ENCODE results near the gene TCF7.

The TCF7 gene

DNA sequence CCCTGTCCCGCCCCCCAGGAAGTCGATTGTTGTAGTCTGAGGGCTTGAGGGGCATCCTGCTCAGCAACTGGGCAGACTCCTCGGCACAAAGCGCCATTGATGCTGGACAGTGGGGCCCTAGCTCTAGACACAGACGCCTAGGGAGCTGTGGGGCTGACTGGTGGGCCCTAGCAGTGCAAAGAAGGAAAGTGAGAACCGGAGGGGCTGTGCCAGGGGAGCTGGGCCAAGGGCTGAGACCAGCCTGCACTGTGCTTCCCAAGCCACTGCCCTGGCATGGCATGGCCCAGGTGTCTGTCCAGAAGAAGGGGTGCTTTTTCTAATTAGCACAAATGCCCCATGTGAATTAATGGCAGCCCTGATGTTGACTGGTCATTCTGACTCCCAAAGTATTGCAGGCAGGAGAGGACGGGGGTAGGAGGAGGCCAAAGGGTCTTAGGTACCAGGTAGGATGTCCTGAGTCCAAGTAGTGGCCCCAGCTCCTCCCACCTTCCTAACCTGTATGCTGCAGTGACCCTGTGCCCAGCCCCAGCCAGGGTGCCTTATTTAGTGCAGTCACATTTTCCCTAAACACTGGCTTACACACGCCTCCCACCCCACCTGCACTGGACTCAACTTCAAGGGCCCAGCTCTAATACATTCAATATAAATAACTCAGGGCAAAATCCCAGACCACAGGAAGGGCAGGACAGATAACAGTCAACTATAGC, 15.9 kb downstream of the TCF7 start:
- H3K36me3 Mint-ChIP-seq, result peaks cover 5% of the 10 kb centered on the region
- peak overlapping the region; percentile 94 for H3K4me3 Mint-ChIP-seq
- no peaks in the 10 kb centered on the region for H3K27me3 Mint-ChIP-seq
- H3K4me1 Mint-ChIP-seq, result peaks cover 99% of the 10 kb centered on the region
- no peaks in the 10 kb centered on the region for H3K9me3 Mint-ChIP-seq
- H3K27ac Mint-ChIP-seq, result peak overlapping the region; percentile 83

DNA sequence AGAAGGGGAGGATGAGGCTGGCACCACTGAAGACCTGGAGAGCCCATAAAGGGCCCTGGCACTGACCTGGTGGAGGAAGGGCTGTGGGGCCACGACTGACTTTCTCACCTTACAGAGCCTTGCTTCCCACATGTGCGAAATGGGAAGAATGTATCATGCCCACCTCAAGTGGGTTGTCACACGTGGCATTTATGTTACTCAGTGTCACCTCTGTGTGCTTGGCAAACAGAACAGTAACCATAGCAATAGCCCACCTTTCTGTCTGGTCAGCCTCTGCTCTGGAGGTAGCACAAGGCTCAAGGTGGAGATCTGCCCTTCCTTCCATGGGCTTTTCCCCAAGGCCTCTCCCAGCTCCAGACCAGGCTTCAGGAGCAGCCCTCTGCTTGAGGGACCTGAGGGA, 16.7 kb downstream of the TCF7 start:
- Mint-ChIP-seq H3K4me1 (peaks cover 99% of the 10 kb centered on the region), H3K27me3 (no peaks in the 10 kb centered on the region), H3K36me3 (peaks cover 11% of the 10 kb centered on the region), H3K4me3 (peak overlapping the region; percentile 94), H3K9me3 (no peaks in the 10 kb centered on the region), H3K27ac (peak overlapping the region; percentile 83)

DNA sequence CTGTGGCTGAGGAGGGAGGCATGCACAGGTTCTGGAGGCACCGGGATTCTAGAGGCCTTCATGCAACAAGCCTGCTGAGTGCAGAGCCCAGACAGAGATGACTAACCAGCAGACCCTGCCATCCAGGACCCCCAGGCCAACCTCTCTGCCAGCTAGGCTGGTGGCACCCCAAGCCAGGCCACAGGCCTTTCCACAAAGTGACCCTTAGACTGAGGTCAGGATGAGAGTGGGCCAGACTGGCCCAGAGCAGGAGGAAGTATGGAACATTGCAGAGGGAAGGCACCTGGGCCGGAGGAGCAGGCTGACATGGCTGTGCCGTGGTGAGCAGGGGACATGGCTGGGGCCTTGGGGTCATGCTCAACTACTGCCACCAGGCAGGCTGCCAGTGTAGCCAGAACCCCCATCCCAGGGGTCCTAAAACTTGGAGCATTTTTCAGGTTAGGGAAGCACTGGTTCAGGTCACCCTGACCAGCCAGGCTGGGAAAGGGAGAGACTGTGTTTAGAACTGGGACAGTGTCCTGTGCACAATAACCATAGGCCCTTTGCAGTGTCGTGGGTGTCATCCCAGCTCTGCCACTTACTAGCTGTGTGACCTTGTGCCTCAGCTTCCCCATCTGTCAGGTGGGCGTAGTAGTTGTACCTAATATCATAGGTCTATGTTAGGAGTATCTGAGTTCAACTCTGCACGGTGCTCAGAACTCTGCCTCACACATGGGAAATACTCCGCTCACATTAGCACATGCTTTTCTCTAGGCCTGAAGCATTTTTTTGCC, 17.3 kb downstream of the TCF7 start:
- Mint-ChIP-seq H3K27me3 (no peaks in the 10 kb centered on the region), H3K27ac (peak overlapping the region; percentile 83), H3K4me3 (peak overlapping the region; percentile 94), H3K9me3 (no peaks in the 10 kb centered on the region), H3K36me3 (peaks cover 11% of the 10 kb centered on the region), H3K4me1 (peaks cover 99% of the 10 kb centered on the region)

DNA sequence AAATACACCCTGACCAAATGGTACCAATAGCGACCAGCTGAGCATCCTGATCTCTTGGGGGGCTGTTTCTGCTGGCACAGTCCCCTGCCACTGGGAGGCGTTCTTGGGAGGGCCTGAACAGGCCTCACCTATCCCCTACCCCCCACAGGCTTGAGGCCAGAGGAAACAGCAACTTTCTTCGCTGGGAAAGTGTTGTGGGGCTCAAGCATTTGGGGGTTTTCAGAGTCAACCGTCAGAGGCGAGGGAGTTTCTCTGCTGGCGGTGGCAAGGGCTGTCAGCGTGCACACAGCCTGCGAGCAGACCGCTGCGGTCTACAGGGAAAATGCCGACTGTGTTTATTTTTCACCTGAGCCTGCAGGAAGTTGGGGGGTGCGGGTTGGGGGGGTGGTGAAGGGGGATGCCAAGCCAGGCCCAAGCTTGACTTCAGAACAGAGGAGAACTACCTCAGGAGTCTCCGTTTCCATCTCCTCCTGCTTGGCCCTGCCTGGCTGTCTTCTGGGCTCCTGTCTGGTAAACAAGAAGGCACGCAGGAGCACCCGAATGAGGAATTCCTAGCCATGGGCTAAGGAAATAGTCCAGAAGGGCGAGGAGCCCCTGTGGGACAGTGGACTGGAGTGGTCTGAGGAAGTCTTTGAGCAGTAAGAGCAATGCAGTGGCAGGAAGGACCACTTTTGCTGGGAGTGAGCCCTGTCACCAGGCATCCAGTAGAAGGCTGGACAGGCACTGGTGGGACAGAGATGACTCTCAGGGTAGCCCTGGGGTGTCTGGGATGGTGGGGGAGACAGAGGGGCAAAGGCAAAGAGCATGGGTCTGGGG, 18.1 kb downstream of the TCF7 start:
- peaks cover 99% of the 10 kb centered on the region for H3K4me1 Mint-ChIP-seq
- peak overlapping the region; percentile 83 for H3K27ac Mint-ChIP-seq
- no peaks in the 10 kb centered on the region for H3K27me3 Mint-ChIP-seq
- peaks cover 11% of the 10 kb centered on the region for H3K36me3 Mint-ChIP-seq
- no peaks in the 10 kb centered on the region for H3K9me3 Mint-ChIP-seq
- H3K4me3 Mint-ChIP-seq, result peak overlapping the region; percentile 94

- peak overlapping the region; percentile 94 for H3K4me3 Mint-ChIP-seq
Observed at GRCh38 chr5:134133188-134133994, 18.9 kb downstream of the TCF7 start.

GRCh38 chr5:134133995-134134541, 19.6 kb downstream of the TCF7 start:
- H3K36me3 Mint-ChIP-seq, result peaks cover 11% of the 10 kb centered on the region
- no peaks in the 10 kb centered on the region for H3K27me3 Mint-ChIP-seq
- H3K27ac Mint-ChIP-seq, result no peak overlapping the region
- peak overlapping the region; percentile 66 for H3K4me3 Mint-ChIP-seq
- H3K4me1 Mint-ChIP-seq, result peaks cover 96% of the 10 kb centered on the region
- no peaks in the 10 kb centered on the region for H3K9me3 Mint-ChIP-seq

More at GRCh38 chr5:134133188-134133994, 18.9 kb downstream of the TCF7 start:
- Mint-ChIP-seq H3K4me1 (peaks cover 96% of the 10 kb centered on the region), H3K9me3 (no peaks in the 10 kb centered on the region), H3K27ac (peak overlapping the region; percentile 83), H3K27me3 (no peaks in the 10 kb centered on the region), H3K36me3 (peaks cover 11% of the 10 kb centered on the region)

- peaks cover 13% of the 10 kb centered on the region for H3K36me3 Mint-ChIP-seq
- no peaks in the 10 kb centered on the region for H3K9me3 Mint-ChIP-seq
- peaks cover 96% of the 10 kb centered on the region for H3K4me1 Mint-ChIP-seq
- H3K27ac Mint-ChIP-seq, result peak overlapping the region; percentile 89
- no peaks in the 10 kb centered on the region for H3K27me3 Mint-ChIP-seq
- H3K4me3 Mint-ChIP-seq, result peak overlapping the region; percentile 60
Observed at GRCh38 chr5:134135091-134135655, 20.7 kb downstream of the TCF7 start.

GRCh38 chr5:134136221-134136631, 21.7 kb downstream of the TCF7 start:
- peak overlapping the region; percentile 60 for H3K4me3 Mint-ChIP-seq
- H3K27ac Mint-ChIP-seq, result peak overlapping the region; percentile 89
- H3K36me3 Mint-ChIP-seq, result peaks cover 13% of the 10 kb centered on the region
- peaks cover 96% of the 10 kb centered on the region for H3K4me1 Mint-ChIP-seq
- no peaks in the 10 kb centered on the region for H3K9me3 Mint-ChIP-seq
- H3K27me3 Mint-ChIP-seq, result no peaks in the 10 kb centered on the region

GRCh38 chr5:134136771-134137170, 22.3 kb downstream of the TCF7 start:
- no peaks in the 10 kb centered on the region for H3K9me3 Mint-ChIP-seq
- peaks cover 96% of the 10 kb centered on the region for H3K4me1 Mint-ChIP-seq
- peak overlapping the region; percentile 55 for H3K27ac Mint-ChIP-seq
- no peaks in the 10 kb centered on the region for H3K27me3 Mint-ChIP-seq
- H3K36me3 Mint-ChIP-seq, result peaks cover 18% of the 10 kb centered on the region
- H3K4me3 Mint-ChIP-seq, result peak overlapping the region; percentile 42

DNA sequence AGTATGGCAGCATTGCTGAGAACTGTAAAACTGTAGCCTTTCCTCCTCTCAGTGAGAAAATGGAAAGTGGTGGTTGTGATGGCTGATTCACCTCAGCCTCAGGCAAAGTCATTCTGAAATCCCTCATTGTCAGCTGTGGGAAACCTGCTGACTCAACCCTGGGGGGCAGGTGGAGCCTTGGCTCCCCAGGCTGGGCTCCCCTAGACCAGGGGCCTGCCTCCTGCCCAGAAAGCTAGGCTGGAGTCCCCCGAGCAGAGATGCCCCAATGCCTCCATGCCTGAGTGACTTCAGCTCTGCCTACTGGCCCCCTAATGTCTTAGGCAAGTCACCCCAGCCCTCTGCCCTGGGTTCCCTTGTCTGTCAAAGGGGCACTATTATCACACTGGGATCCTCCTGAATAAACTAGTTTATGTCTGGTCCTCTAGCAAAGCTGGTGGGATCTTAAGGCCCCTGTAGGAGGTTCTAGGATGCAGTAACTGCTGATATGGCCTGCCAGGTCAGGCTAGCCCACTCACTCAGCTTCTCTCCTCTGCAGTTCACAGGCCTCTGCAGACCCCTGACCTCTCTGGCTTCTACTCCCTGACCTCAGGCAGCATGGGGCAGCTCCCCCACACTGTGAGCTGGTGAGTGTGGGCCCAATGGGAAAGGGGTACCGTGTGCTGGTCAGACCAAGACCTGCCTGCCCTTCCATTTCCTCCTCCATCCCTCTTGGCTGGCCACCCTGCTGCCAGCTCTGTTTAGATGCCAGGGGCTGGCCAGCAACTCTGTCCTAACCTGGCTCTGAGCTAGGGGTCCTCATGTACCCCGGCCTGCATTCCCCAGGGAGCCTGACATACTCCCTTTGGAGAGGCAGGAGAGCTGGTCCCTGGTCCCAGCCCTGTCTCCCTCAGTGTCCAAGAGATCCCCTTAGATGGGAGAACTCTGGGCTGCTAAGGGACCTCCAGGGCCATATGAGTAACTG, 24.2 kb downstream of the TCF7 start:
- Mint-ChIP-seq H3K27me3 (no peaks in the 10 kb centered on the region), H3K27ac (peak overlapping the region; percentile 84), H3K36me3 (peaks cover 18% of the 10 kb centered on the region), H3K9me3 (no peaks in the 10 kb centered on the region), H3K4me3 (peak overlapping the region; percentile 23), H3K4me1 (peaks cover 83% of the 10 kb centered on the region)

GRCh38 chr5:134139377-134139851, 24.9 kb downstream of the TCF7 start:
- Mint-ChIP-seq H3K27ac (peak overlapping the region; percentile 70), H3K27me3 (no peaks in the 10 kb centered on the region), H3K4me1 (peaks cover 77% of the 10 kb centered on the region), H3K9me3 (no peaks in the 10 kb centered on the region), H3K4me3 (no peak overlapping the region), H3K36me3 (peaks cover 18% of the 10 kb centered on the region)

DNA sequence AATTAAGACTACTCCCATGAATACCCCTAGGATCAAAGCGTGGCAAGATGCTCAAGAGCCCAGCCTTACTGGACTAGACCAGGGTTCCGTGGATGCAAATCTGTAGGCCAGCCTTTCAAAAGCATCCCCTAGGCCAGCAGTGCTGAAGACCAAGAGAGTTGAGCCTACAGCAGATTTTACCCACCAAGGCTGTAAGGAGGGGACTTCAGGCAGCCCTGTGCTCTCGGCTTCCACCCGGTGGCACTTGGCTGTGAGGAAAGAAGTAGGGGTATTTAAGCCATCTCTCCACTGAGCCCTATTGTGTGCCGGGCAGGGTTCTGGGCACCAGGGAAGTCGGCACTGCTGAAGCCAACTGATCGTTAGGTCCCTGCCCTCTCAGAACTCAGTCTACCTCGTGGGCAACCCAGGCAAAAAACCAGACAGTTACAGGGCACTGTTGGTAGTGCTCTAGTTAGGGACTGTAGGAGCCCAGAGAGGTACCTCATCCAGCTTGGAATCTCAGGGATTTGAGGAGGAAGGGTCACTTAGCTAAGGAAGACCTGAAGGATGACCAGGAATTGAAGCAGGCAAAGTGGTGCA, 25.5 kb downstream of the TCF7 start:
- no peak overlapping the region for H3K4me3 Mint-ChIP-seq

GRCh38 chr5:134140530-134141201, 26.2 kb downstream of the TCF7 start:
- no peaks in the 10 kb centered on the region for H3K27me3 Mint-ChIP-seq
- no peak overlapping the region for H3K4me3 Mint-ChIP-seq
- H3K9me3 Mint-ChIP-seq, result no peaks in the 10 kb centered on the region
- peaks cover 73% of the 10 kb centered on the region for H3K4me1 Mint-ChIP-seq
- H3K36me3 Mint-ChIP-seq, result peaks cover 13% of the 10 kb centered on the region
- H3K27ac Mint-ChIP-seq, result peak overlapping the region; percentile 23

More for the DNA sequence above, 25.5 kb downstream of the TCF7 start:
- peaks cover 75% of the 10 kb centered on the region for H3K4me1 Mint-ChIP-seq
- peaks cover 18% of the 10 kb centered on the region for H3K36me3 Mint-ChIP-seq
- no peaks in the 10 kb centered on the region for H3K27me3 Mint-ChIP-seq
- H3K9me3 Mint-ChIP-seq, result no peaks in the 10 kb centered on the region
- H3K27ac Mint-ChIP-seq, result peak overlapping the region; percentile 76
